BE2C (cell line): ENCODE data around the gene TXNDC8.

ENCODE experiments used
- DNase-seq: peaks from one replicate; pipeline ENCODE4 v3.0.0-alpha.2; 2020
- H3K27me3 ChIP-seq: fragments of 250-450 bp; sonication (Bioruptor Pico); 2 replicates; pipeline ENCODE4 v1.5.1; 2020; ENCODE audit warnings: mild to moderate bottlenecking
- H3K36me3 ChIP-seq: fragments of 250-450 bp; sonication (Bioruptor Pico); 2 replicates; pipeline ENCODE4 v1.5.1; 2020; ENCODE audit warnings: mild to moderate bottlenecking
- H3K4me1 ChIP-seq: fragments of 250-450 bp; sonication (Bioruptor Pico); 2 replicates; pipeline ENCODE4 v1.5.1; 2020
- H3K4me3 ChIP-seq: 2 replicates; pipeline ENCODE4 v1.5.1; 2011; ENCODE audit warnings: low read depth, low read length
- H3K9me3 ChIP-seq: fragments of 250-450 bp; sonication (Bioruptor Pico); 2 replicates; pipeline ENCODE4 v1.5.1; 2020
- CTCF ChIP-seq: IDR thresholded peaks from 2 replicates; pipeline ENCODE4 v1.5.1; 2012; ENCODE audit warnings: mild to moderate bottlenecking, low read depth, low read length

Gene TXNDC8

GRCh38 chr9:110308633-110309038 is 29.0 kb downstream of the TXNDC8 start:
- no peaks in the 10 kb centered on the region for H3K9me3 ChIP-seq
- TF ChIP-seq CTCF, result no peak
- no peaks in the 10 kb centered on the region for H3K27me3 ChIP-seq
- no peak for DNase-seq
- no peaks in the 10 kb centered on the region for H3K4me1 ChIP-seq
- H3K4me3 ChIP-seq, result no peak overlapping the region
- no peaks in the 10 kb centered on the region for H3K36me3 ChIP-seq

GRCh38 chr9:110307191-110307590 is 30.5 kb downstream of the TXNDC8 start:
- Histone ChIP-seq H3K4me3 (no peak overlapping the region), H3K4me1 (no peaks in the 10 kb centered on the region), H3K27me3 (no peaks in the 10 kb centered on the region), H3K9me3 (no peaks in the 10 kb centered on the region), H3K36me3 (no peaks in the 10 kb centered on the region)
- TF ChIP-seq CTCF, result no peak
- no peak for DNase-seq

DNA sequence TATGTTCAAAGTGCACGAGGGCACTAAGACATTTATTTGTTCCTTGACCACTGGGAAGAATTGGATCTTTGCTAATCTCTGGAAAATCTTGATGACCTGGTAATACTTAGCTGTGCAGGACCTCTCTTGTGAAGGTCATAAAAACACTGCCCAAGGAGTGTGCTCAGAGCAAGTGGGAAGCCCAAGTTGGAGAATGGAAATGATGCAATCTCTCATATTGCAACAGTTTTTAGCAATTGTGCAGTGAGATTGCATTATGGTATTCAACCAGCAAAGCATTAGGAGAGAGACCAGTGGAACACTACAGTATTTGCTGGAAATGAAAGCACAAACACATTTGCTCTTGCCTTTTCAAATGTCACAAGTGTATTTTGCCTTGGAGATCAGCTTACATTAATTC is 34.5 kb downstream of the TXNDC8 start:
- Histone ChIP-seq H3K4me3 (no peak overlapping the region), H3K36me3 (no peaks in the 10 kb centered on the region), H3K27me3 (no peaks in the 10 kb centered on the region), H3K9me3 (no peaks in the 10 kb centered on the region), H3K4me1 (no peaks in the 10 kb centered on the region)
- no peak for DNase-seq
- no peak for TF ChIP-seq CTCF

DNA sequence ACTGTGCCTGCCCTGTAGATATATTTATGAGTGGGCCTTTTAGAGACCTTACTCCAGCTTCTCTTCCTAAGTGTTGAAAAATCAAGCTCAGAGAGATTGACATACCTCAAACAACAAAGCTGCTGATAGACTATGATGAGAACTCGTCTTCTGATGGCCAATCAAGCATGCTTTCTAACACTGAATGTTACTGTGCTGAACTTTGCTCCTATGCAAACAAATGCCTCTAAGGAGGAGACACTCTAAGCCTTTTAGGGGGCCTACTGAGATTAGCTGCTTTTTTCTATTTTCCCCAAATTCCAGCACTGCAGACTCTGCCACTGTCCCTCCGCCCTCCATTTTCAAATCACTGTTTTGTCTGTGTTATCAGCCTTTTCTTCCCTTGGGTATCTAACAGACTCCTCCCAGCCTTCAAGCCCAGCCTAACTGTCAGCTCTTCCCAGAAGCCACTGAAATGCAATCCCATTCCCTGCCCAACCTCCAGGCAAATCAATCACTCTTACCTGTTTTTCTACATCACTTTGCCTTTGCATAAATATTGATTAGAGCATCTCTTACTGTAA is 39.5 kb downstream of the TXNDC8 start:
- H3K27me3 ChIP-seq, result no peaks in the 10 kb centered on the region
- no peak overlapping the region for H3K4me3 ChIP-seq
- no peaks in the 10 kb centered on the region for H3K9me3 ChIP-seq
- H3K36me3 ChIP-seq, result no peaks in the 10 kb centered on the region
- no peak for DNase-seq
- H3K4me1 ChIP-seq, result no peaks in the 10 kb centered on the region
- TF ChIP-seq CTCF, result no peak

DNA sequence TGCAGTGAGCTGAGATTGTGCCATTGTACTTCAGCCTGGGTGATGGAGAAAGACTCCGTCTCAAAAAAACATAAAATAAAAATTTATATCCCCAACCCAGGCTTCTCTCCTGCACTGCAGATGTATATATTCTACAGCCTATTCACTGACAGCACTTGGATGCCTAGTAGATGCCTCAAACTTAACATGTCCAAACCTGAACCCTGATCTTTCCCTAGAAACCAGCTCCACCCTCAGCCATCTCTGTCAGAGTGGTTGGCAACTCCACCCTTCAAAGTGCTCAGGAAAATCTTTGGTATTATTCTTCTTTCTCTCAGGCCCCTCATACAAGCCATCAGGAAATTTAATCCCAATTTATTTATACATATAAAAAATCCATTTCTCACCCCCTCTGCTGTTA is 44.4 kb downstream of the TXNDC8 start:
- Histone ChIP-seq H3K36me3 (no peaks in the 10 kb centered on the region), H3K9me3 (no peaks in the 10 kb centered on the region)

More for the DNA sequence above, 44.4 kb downstream of the TXNDC8 start:
- no peaks in the 10 kb centered on the region for H3K27me3 ChIP-seq
- no peak for DNase-seq
- no peak overlapping the region for H3K4me3 ChIP-seq
- no peaks in the 10 kb centered on the region for H3K4me1 ChIP-seq
- TF ChIP-seq CTCF, result no peak
